ENCODE data around the gene CTBP1. TPM values are rescaled to one million over a fixed set of nuclear protein-coding genes. Genes with fewer than 3 reads are reported as not detected.

Gene CTBP1
- polyA plus RNA-seq, 1 donor (not counting 4 experiments of a cell fraction or from before 2014, with no cell fraction given) = 46.9 TPM

GRCh38 chr4:1183985-1184773, 64.8 kb downstream of the CTBP1 start:
- no peaks in the 10 kb centered on the region for H3K79me2 ChIP-seq (ENCODE audit: control insufficient read depth, insufficient read depth, low read length)
- no peak for FAIRE-seq
- no peak overlapping the region for H3K4me2 ChIP-seq (ENCODE audit: control insufficient read depth, extremely low read depth, insufficient read depth, low read depth, low read length)
- H3K36me3 ChIP-seq (ENCODE audit: control insufficient read depth in 2 of 2, extremely low read depth in 1 of 2, insufficient read depth in 2 of 2, low read length in 2 of 2) = no peaks in the 10 kb centered on the region
- H2AFZ ChIP-seq (ENCODE audit: control insufficient read depth, low read length) = no peak overlapping the region
- TF ChIP-seq CTCF (optimal IDR thresholded peaks at IDR 0.05 in 1 of 3, IDR thresholded peaks at IDR 0.05 in 1 of 3, conservative IDR thresholded peaks at IDR 0.05 in 1 of 3; ENCODE audit: extremely low read depth in 1 of 3, insufficient read depth in 2 of 3, low read length in 3 of 3) = no peak
- dilution Hi-C loops (cut with MboI; ENCODE audit: extremely low pct_ligation_motif_present, low sequenced_read_pairs) = no loop called here
- no peaks in the 10 kb centered on the region for H3K4me1 ChIP-seq (ENCODE audit: control insufficient read depth, extremely low read depth, insufficient read depth, low read length)
- H3K9me3 ChIP-seq (ENCODE audit: control insufficient read depth, low read depth, low read length) = no peaks in the 10 kb centered on the region
- H3K27ac ChIP-seq (ENCODE audit: control insufficient read depth, insufficient read depth, low read length) = no peak overlapping the region
- H3K9ac ChIP-seq (ENCODE audit: control insufficient read depth, extremely low read depth, insufficient read depth, low read length) = no peak overlapping the region
- DNase-seq (ENCODE audit: low read depth, low spot score) = no peak
- peaks cover 6% of the 10 kb centered on the region for H3K27me3 ChIP-seq (ENCODE audit: control insufficient read depth, extremely low read depth, insufficient read depth, low read length)
- no peaks in the 10 kb centered on the region for H3K9me1 ChIP-seq (ENCODE audit: control insufficient read depth, extremely low read depth, insufficient read depth, low read length)
- H4K20me1 ChIP-seq (ENCODE audit: control insufficient read depth, extremely low read depth, insufficient read depth, low read length) = no peaks in the 10 kb centered on the region
- no peak overlapping the region for H3K4me3 ChIP-seq (ENCODE audit: control insufficient read depth in 2 of 3, extremely low read depth in 1 of 3, insufficient read depth in 2 of 3, low read depth in 1 of 3, low read length in 3 of 3)

GRCh38 chr4:1182313-1182712, 66.6 kb downstream of the CTBP1 start:
- H2AFZ ChIP-seq (ENCODE audit: control insufficient read depth, low read length) = no peak overlapping the region
- H3K9ac ChIP-seq (ENCODE audit: control insufficient read depth, extremely low read depth, insufficient read depth, low read length) = no peak overlapping the region
- peaks cover 11% of the 10 kb centered on the region for H3K27me3 ChIP-seq (ENCODE audit: control insufficient read depth, extremely low read depth, insufficient read depth, low read length)
- no peak for TF ChIP-seq EZH2 (IDR thresholded peaks at IDR 0.05; ENCODE audit: low read length)
- no peak for TF ChIP-seq CTCF (optimal IDR thresholded peaks at IDR 0.05 in 1 of 3, IDR thresholded peaks at IDR 0.05 in 1 of 3, conservative IDR thresholded peaks at IDR 0.05 in 1 of 3; ENCODE audit: extremely low read depth in 1 of 3, insufficient read depth in 2 of 3, low read length in 3 of 3)
- H3K4me3 ChIP-seq (ENCODE audit: control insufficient read depth in 2 of 3, extremely low read depth in 1 of 3, insufficient read depth in 2 of 3, low read depth in 1 of 3, low read length in 3 of 3) = no peak overlapping the region
- H3K9me1 ChIP-seq (ENCODE audit: control insufficient read depth, extremely low read depth, insufficient read depth, low read length) = no peaks in the 10 kb centered on the region
- no peak overlapping the region for H3K27ac ChIP-seq (ENCODE audit: control insufficient read depth, insufficient read depth, low read length)
- peaks cover 10% of the 10 kb centered on the region for H3K4me1 ChIP-seq (ENCODE audit: control insufficient read depth, extremely low read depth, insufficient read depth, low read length)
- dilution Hi-C loops (cut with MboI; ENCODE audit: extremely low pct_ligation_motif_present, low sequenced_read_pairs) = no loop called here
- H3K4me2 ChIP-seq (ENCODE audit: control insufficient read depth, extremely low read depth, insufficient read depth, low read depth, low read length) = no peak overlapping the region
- no peaks in the 10 kb centered on the region for H3K79me2 ChIP-seq (ENCODE audit: control insufficient read depth, insufficient read depth, low read length)
- H3K9me3 ChIP-seq (ENCODE audit: control insufficient read depth, low read depth, low read length) = no peaks in the 10 kb centered on the region
- H4K20me1 ChIP-seq (ENCODE audit: control insufficient read depth, extremely low read depth, insufficient read depth, low read length) = no peaks in the 10 kb centered on the region
- no peak for DNase-seq (ENCODE audit: low read depth, low spot score)
- FAIRE-seq = no peak
- no peaks in the 10 kb centered on the region for H3K36me3 ChIP-seq (ENCODE audit: control insufficient read depth in 2 of 2, extremely low read depth in 1 of 2, insufficient read depth in 2 of 2, low read length in 2 of 2)

All from keratinocyte (primary cell).